HG02938 (cell line): ENCODE data around the gene ME3.
A peak's percentile ranks its signal among the peaks of the same experiment; 100 is the strongest.
"Not testable (repeated sequence)": the region's sequence is repeated elsewhere in the genome, so short reads cannot be mapped to it uniquely, and the experiment has no call there.

Source experiments
- ATAC-seq: cut with Tn5 transposase; IDR thresholded peaks from one replicate; pipeline ENCODE4 v1.9.1; 2021; ENCODE audit warnings: mild to moderate bottlenecking, moderate library complexity; ENCODE audit not compliant: unreplicated experiment

ME3 gene

DNA sequence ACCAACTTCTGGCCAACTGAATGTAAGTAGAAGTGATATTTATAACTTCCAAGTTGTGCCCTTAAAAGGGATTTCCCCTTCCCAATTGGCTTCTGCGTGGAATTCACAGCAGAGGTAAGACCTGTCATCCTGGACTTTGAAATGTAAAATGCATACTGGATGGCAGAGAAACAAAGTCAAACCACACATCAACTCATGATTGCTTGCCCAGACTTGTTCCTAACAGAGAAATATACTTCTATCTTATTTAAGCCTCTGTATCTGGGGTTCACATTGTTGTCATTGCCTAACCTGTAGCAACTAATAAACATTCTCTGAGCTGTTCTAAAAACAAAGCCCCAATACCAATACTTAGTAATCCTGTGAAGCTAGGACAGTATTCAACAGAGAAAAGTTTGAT lies 6.2 kb downstream of the ME3 start:
- ATAC-seq = no peak

DNA sequence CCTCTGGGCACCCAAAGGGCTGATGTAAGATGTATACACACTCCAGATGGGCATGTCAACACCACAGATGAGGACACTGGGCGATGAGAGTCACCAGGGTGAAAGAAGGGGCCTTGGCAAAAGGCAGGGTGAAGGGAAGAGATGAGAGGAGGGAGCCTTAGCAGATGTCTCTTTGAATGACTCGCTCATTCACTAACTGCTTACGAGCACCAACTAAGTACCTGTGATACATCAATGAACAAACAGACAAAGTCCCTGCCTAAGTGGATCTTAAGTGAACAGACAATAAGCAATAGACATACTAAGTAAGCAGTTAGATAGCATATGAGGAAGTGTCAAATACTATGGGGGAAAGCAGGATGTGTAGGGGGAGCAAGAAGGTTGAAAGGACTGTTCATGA lies 7.5 kb downstream of the ME3 start:
- ATAC-seq = no peak

GRCh38 chr11:86663761-86664160 lies 8.7 kb downstream of the ME3 start:
- ATAC-seq = no peak

DNA sequence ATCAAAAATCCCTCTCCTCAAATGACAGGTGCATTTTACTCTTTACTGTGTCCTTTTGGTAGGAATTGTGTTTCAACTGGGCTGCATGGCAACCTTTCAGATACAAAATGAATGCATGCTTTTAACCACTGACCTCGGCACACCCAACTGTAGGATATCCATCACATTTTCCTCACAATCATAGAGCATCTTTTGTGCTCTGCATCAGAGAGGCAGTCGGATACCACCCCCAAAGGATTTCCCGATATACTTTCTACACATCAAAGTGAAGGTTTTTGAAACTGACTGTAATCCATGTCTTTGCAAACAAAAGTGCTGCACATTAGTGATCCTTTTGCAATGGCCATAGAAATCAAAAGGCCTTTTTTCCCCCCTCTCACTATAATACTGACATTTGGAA lies 9.1 kb downstream of the ME3 start:
- no peak for ATAC-seq

DNA sequence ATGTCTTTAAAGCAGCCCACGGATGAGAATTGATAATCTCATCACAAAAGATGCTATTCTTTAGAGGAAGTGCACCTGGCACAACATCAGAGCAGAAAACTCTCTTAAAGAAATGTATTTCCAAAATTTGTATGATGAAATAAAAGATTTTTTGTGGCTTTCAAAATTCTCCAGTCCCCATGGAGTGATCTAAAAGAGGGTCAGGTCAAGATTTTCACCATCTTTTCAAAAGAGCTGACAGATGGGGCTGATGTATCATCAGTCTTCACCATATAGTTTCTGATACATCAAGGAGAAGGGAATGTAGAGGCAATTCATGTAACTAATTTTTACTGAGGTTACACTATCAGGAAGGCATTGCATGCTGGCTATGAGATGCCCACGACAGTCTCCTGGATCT lies 11.7 kb downstream of the ME3 start:
- no peak for ATAC-seq

- ATAC-seq = no peak
These were observed 12.3 kb downstream of the ME3 start for GRCh38 chr11:86660088-86660487.

GRCh38 chr11:86658534-86658933 lies 13.9 kb downstream of the ME3 start:
- ATAC-seq = no peak

- not testable (repeated sequence) for ATAC-seq
These were observed 27.2 kb downstream of the ME3 start for GRCh38 chr11:86645212-86645611.

- no peak for ATAC-seq
These were observed 28.1 kb downstream of the ME3 start for GRCh38 chr11:86644291-86644690.

- ATAC-seq = no peak
These were observed 30.7 kb downstream of the ME3 start for GRCh38 chr11:86641537-86642261.

- ATAC-seq = no peak
These were observed 33.3 kb downstream of the ME3 start for GRCh38 chr11:86639137-86639536.

GRCh38 chr11:86638673-86639072 lies 33.7 kb downstream of the ME3 start:
- no peak for ATAC-seq

DNA sequence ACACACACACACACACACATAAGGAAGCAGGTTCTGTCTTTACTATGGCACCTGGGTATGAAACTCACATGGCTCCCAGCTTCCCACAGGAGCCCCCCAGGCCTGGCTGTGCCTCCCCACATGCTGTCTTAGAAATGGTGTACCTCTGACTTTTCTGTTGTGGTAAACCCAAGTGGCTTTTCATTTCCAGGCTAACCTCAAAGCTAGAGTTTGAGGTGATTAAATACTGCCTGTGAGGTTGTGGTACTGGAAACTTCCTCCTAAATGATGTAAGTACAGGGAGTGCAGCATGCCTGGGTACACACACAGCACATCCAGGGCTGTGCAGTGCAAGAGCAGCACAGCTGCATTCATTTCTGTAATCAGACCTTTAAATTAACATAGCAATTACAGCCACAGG lies 34.4 kb downstream of the ME3 start:
- no peak for ATAC-seq

GRCh38 chr11:86636275-86636674 lies 36.1 kb downstream of the ME3 start:
- no peak for ATAC-seq

DNA sequence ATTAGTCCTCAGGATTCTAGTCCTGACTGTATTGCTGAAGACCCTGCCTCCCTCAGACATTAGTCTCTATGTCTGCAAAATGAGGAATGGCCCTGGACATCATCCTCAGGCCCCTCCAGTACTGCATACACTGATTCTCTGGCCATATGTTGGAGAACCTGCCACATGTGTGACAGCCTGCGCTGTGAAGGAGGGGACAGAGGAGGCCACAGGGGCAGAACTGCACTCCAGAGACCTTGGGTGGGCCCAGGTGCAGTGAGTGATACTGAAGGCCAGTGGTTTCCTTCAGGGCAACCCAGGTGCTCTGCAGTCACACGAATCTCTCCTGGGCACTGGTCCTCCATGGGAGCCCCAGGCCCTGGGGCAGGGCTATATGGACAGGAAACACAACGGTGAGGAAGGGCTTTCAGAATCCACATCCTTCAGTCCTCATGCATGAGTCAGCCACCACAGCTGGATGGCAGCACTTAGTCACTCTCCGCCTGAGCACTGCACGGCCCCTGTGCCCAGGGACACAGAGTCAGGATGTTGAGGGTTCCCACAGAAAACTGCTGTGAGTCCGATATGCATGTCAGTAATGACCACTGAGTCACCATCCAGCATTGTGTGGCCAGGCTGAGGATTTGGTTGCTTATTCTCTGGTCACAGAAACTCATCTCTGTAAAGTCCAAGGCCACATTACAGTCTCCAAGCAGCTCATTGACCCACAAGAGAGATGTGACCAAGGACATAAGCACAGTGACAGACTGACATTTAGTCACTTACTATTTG lies 39.7 kb downstream of the ME3 start:
- ATAC-seq = peak; percentile 41

GRCh38 chr11:86630229-86630981 lies 42.0 kb downstream of the ME3 start:
- no peak for ATAC-seq

DNA sequence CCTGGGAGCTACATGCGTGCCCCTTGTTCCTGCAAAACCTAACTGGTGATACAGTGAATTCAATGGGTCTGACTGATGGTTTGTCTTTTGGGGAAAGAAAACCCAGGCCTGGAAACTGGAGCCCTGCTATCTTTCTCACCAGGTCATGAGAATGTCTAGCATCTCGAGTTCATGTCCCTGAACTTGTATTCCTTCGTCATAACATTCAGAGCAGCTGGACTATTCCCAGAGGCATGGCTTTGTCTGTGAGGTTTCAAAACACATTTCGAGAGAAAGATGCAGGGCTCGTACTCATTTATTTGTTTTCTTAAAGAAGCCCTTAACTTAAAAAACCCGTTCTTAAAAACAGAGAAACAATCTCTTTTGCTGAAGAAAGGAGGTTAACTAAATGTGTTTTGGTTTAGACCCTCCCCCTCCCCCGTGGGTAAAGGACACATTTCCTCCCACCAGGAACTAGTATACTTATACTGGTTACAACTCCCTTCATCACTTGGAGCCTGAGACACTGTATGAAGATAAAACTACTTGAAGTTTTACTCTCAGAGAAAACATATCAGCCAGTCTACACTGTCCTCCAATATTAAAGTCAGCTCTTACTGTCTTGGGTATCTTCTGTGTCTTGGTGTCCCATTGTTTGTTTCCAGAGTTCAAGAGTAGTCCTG lies 43.2 kb downstream of the ME3 start:
- ATAC-seq = no peak

GRCh38 chr11:86627776-86628455 lies 44.5 kb downstream of the ME3 start:
- ATAC-seq = no peak

DNA sequence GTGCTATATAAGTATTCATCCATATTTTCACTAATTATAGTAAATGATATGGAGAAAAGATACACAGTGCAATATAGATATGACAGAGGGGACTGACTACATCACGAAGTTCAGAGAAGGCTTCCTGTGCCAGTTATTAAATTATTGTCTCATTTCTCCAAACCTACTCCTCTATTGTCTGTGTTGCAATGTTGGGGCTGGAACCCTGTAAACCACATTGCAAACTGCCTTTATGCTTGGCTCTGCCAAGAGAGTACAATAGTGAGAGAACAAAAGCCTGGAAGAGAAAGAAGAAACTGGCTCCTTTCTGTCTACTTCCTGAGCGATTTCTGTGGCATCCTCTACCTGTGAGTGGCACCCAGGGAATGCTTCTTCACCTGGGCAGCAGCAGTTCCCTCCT lies 46.4 kb downstream of the ME3 start:
- ATAC-seq = peak; percentile 27

- ATAC-seq = peak; percentile 75
These were observed 46.9 kb downstream of the ME3 start for GRCh38 chr11:86625544-86625943.

GRCh38 chr11:86624366-86624765 lies 48.0 kb downstream of the ME3 start:
- ATAC-seq = no peak
